OCI-LY1 (cell line): ENCODE results near the gene RGS7.

Experiments used
- H2AFZ ChIP-seq: fragments of 200-600 bp; sonication (generic), shearing (Covaris generic); 2 replicates; pipeline ENCODE4 v1.6.0; 2014; ENCODE audit warnings: antibody characterized with exemption, mild to moderate bottlenecking, low read length
- H3F3A ChIP-seq: fragments of 200-600 bp; sonication (generic), shearing (Covaris generic); 2 replicates; pipeline ENCODE4 v1.6.0; 2014; ENCODE audit warnings: mild to moderate bottlenecking, antibody characterized with exemption, low read length, moderate library complexity; ENCODE audit not compliant: insufficient read depth
- H3K27ac ChIP-seq: fragments of 200-600 bp; sonication (generic); 2 replicates; pipeline ENCODE4 v1.5.1; 2014; ENCODE audit warnings: low read length, mixed run types, mild to moderate bottlenecking, low read depth; ENCODE audit not compliant: poor library complexity, severe bottlenecking
- H3K27me3 ChIP-seq: fragments of 200-600 bp; sonication (generic); 2 replicates; pipeline ENCODE4 v1.6.0; 2014; ENCODE audit warnings: antibody characterized with exemption, mild to moderate bottlenecking, low read length, moderate library complexity; ENCODE audit not compliant: insufficient read depth
- H3K36me3 ChIP-seq: fragments of 200-600 bp; sonication (generic); 2 replicates; pipeline ENCODE4 v1.6.1; 2014; ENCODE audit warnings: mild to moderate bottlenecking, antibody characterized with exemption, low read length, moderate library complexity, mixed read lengths; ENCODE audit not compliant: insufficient read depth
- H3K4me1 ChIP-seq: fragments of 200-600 bp; sonication (generic); 2 replicates; pipeline ENCODE4 v1.5.1; 2014; ENCODE audit warnings: mild to moderate bottlenecking, low read length, moderate library complexity; ENCODE audit not compliant: insufficient read depth, severe bottlenecking
- H3K4me2 ChIP-seq: fragments of 200-600 bp; sonication (generic), shearing (Covaris generic); 2 replicates; pipeline ENCODE4 v1.6.1; 2014; ENCODE audit warnings: low read length
- H3K4me3 ChIP-seq: fragments of 200-600 bp; sonication (generic); 2 replicates; pipeline ENCODE4 v1.5.1; 2014; ENCODE audit warnings: low read length, low read depth, mild to moderate bottlenecking, mixed read lengths; ENCODE audit not compliant: poor library complexity, severe bottlenecking
- H3K79me2 ChIP-seq: fragments of 200-600 bp; shearing (Covaris generic); 2 replicates; pipeline ENCODE4 v1.6.1; 2016; ENCODE audit warnings: mixed run types, low read length, mixed read lengths; ENCODE audit not compliant: insufficient read depth
- H3K9ac ChIP-seq: fragments of 200-600 bp; sonication (generic), shearing (Covaris generic); 2 replicates; pipeline ENCODE4 v1.6.1; 2014; ENCODE audit warnings: mild to moderate bottlenecking, low read length, mixed read lengths
- H3K9me2 ChIP-seq: fragments of 200-600 bp; sonication (generic), shearing (Covaris generic); 2 replicates; pipeline ENCODE4 v1.6.1; 2014; ENCODE audit warnings: low read depth, mild to moderate bottlenecking, low read length, mixed read lengths
- H3K9me3 ChIP-seq: fragments of 200-600 bp; shearing (Covaris generic); 2 replicates; pipeline ENCODE4 v1.6.1; 2014; ENCODE audit warnings: low read length, mixed read lengths
- H4K20me1 ChIP-seq: fragments of 200-600 bp; sonication (generic), shearing (Covaris generic); 2 replicates; pipeline ENCODE4 v1.6.0; 2016; ENCODE audit warnings: mild to moderate bottlenecking, low read length; ENCODE audit not compliant: insufficient read depth
- EZH2 ChIP-seq: fragments of 200-600 bp; sonication (generic), shearing (Covaris generic); IDR thresholded peaks from 2 replicates; pipeline ENCODE4 v1.8.0; 2017; ENCODE audit warnings: borderline replicate concordance, mixed run types, mild to moderate bottlenecking, antibody characterized with exemption, low read length, moderate library complexity, mixed read lengths
- TF ChIP-seq, protein P1 (sequence below): fragments of 200-600 bp; sonication (generic), shearing (Covaris generic); IDR thresholded peaks from 2 replicates; pipeline ENCODE4 v1.5.1; 2017; ENCODE audit warnings: mild to moderate bottlenecking, antibody characterized with exemption, low read length, moderate library complexity, mixed read lengths

Gene RGS7

DNA sequence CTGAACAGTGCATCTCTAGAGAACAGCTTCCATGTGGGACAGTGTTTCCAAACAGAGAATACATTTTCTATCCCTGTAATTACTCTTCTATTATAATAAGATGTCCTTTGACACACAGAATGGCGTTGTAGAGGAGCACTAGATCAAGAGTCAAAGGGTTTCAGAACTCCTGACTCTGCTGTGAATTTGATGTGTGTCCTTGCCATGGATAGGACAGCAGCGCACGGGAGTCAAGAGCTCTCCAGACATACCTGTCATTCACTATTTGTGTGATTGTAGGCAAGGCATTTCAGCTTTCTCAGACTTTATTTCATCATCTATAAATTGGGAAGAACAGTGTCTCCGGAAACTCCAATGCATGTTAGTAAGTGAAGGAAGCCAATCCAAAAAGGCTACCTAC is 176.4 kb downstream of the RGS7 start:
- H2AFZ ChIP-seq: no peak overlapping the region
- no peaks in the 10 kb centered on the region for H3K27me3 ChIP-seq
- no peak overlapping the region for H3K27ac ChIP-seq
- no peaks in the 10 kb centered on the region for H3K9me2 ChIP-seq
- TF ChIP-seq, protein P1, sequence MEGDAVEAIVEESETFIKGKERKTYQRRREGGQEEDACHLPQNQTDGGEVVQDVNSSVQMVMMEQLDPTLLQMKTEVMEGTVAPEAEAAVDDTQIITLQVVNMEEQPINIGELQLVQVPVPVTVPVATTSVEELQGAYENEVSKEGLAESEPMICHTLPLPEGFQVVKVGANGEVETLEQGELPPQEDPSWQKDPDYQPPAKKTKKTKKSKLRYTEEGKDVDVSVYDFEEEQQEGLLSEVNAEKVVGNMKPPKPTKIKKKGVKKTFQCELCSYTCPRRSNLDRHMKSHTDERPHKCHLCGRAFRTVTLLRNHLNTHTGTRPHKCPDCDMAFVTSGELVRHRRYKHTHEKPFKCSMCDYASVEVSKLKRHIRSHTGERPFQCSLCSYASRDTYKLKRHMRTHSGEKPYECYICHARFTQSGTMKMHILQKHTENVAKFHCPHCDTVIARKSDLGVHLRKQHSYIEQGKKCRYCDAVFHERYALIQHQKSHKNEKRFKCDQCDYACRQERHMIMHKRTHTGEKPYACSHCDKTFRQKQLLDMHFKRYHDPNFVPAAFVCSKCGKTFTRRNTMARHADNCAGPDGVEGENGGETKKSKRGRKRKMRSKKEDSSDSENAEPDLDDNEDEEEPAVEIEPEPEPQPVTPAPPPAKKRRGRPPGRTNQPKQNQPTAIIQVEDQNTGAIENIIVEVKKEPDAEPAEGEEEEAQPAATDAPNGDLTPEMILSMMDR: no peak
- no peak for TF ChIP-seq EZH2
- no peak overlapping the region for H3K4me3 ChIP-seq
- no peaks in the 10 kb centered on the region for H3K4me1 ChIP-seq
- H3K36me3 ChIP-seq: no peaks in the 10 kb centered on the region
- no peak overlapping the region for H3K4me2 ChIP-seq
- H3F3A ChIP-seq: no peaks in the 10 kb centered on the region
- H3K79me2 ChIP-seq: no peaks in the 10 kb centered on the region
- H3K9me3 ChIP-seq: no peaks in the 10 kb centered on the region
- H3K9ac ChIP-seq: no peak overlapping the region
- H4K20me1 ChIP-seq: no peaks in the 10 kb centered on the region

DNA sequence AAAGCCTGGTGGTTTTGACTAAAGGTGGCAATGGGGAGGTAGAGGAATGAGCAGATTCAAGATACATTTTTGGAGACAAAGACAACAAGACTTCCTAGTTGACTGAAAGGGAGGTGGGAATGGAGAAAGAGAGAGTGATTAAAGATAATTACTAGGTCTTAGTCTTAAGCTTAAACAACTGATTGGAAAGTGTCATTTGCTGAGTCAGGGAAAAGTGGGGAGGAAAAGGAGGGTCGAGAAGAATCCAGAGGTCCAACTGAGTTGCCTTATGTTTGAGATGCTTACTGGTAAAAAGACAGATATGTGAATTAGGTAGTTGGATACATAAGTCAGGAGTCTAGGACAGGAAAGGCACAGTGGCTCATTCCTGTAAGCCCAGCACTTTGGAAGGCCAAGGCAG is 179.3 kb downstream of the RGS7 start:
- Histone ChIP-seq H3K4me1 (no peaks in the 10 kb centered on the region), H3K79me2 (no peaks in the 10 kb centered on the region), H4K20me1 (no peaks in the 10 kb centered on the region), H2AFZ (no peak overlapping the region), H3F3A (no peaks in the 10 kb centered on the region), H3K4me3 (no peak overlapping the region), H3K9me3 (no peaks in the 10 kb centered on the region), H3K27me3 (no peaks in the 10 kb centered on the region), H3K9me2 (no peaks in the 10 kb centered on the region), H3K4me2 (no peak overlapping the region), H3K27ac (no peak overlapping the region), H3K9ac (no peak overlapping the region), H3K36me3 (no peaks in the 10 kb centered on the region)
- TF ChIP-seq, protein P1: no peak
- no peak for TF ChIP-seq EZH2

DNA sequence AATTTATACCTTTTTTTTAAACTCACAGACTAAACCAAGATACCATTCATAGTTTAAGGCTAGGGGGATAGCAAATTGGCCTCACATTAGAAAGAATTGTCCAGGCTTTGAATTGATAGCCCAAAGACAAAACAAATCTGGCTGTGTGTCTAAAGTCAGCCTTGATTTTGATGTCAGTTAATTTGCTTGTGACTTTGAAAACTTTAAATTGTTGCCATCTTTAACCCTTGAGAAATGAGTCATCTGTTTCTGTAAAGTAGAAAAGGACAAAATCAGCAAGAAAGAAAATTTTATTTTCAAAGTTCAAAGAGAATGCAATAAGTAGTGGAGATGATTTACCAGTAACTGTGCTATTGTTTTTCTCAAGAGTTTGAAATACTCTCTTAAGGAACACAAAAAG is 184.5 kb downstream of the RGS7 start:
- Histone ChIP-seq H3K36me3 (no peaks in the 10 kb centered on the region), H3K27ac (no peak overlapping the region), H3K4me3 (no peak overlapping the region), H2AFZ (no peak overlapping the region), H4K20me1 (no peaks in the 10 kb centered on the region), H3K79me2 (no peaks in the 10 kb centered on the region), H3K9ac (no peak overlapping the region), H3K4me1 (no peaks in the 10 kb centered on the region), H3K27me3 (no peaks in the 10 kb centered on the region), H3K4me2 (no peak overlapping the region), H3F3A (no peaks in the 10 kb centered on the region), H3K9me2 (no peaks in the 10 kb centered on the region), H3K9me3 (no peaks in the 10 kb centered on the region)
- TF ChIP-seq, protein P1: no peak
- no peak for TF ChIP-seq EZH2
